ENCODE measurements around the gene ELP5. TPM values are rescaled to one million over a fixed set of nuclear protein-coding genes. Genes with fewer than 3 reads are reported as not detected.

The ELP5 gene
- polyA plus RNA-seq, 1 experiment = 25.9 TPM

GRCh38 chr17:7215652-7216180, 36.3 kb upstream of the ELP5 start:
- H3K27ac ChIP-seq (ENCODE audit: low read depth, low read length) = peak overlapping the region; percentile 68
- H3K27me3 ChIP-seq (ENCODE audit: control insufficient read depth, insufficient read depth, low read length) = no peaks in the 10 kb centered on the region
- TF ChIP-seq CTCF (IDR thresholded peaks at IDR 0.05; ENCODE audit: low read depth, low read length) = no peak
- ChIA-PET POLR2A (no interaction called here), CTCF (interaction anchor here (0.6 to 1.7 kb wide), 3 partner anchors 27 to 502 kb away, joined by 3 to 20 read pairs (median 4); partner anchors contain the start of genes DNAH2, GABARAP and SLC16A11)
- no peaks in the 10 kb centered on the region; the same call in 1 of the 2 replicates for H3K9me3 ChIP-seq (ENCODE audit: control insufficient read depth, insufficient read depth, low read length)
- H3K4me3 ChIP-seq (ENCODE audit: low read depth, low read length) = peak overlapping the region; percentile 72
- no peak for DNase-seq (ENCODE audit: low read depth, low spot score)

- CTCF ChIA-PET = interaction anchor here (1.7 kb wide), 1 partner anchor 171 kb away, joined by 5 read pairs; no protein-coding TSS in a partner anchor
Observed at GRCh38 chr17:7216242-7217112, 35.5 kb upstream of the ELP5 start.

GRCh38 chr17:7217113-7217987, 34.7 kb upstream of the ELP5 start:
- Histone ChIP-seq H3K27me3 (ENCODE audit: control insufficient read depth, insufficient read depth, low read length) (no peaks in the 10 kb centered on the region), H3K9me3 (ENCODE audit: control insufficient read depth, insufficient read depth, low read length) (no peaks in the 10 kb centered on the region; the same call in 1 of the 2 replicates), H3K4me3 (ENCODE audit: low read depth, low read length) (peak overlapping the region; percentile 72), H3K27ac (ENCODE audit: low read depth, low read length) (peak overlapping the region; percentile 52)
- POLR2A ChIA-PET = no interaction called here
- CTCF ChIA-PET = interaction anchor here (0.7 to 1.7 kb wide), 2 partner anchors 25 to 171 kb away, joined by 3 to 5 read pairs; no protein-coding TSS in a partner anchor
- no peak for DNase-seq (ENCODE audit: low read depth, low spot score)
- TF ChIP-seq CTCF (IDR thresholded peaks at IDR 0.05; ENCODE audit: low read depth, low read length) = no peak

More at GRCh38 chr17:7216242-7217112, 35.5 kb upstream of the ELP5 start:
- Histone ChIP-seq H3K27ac (ENCODE audit: low read depth, low read length) (peak overlapping the region; percentile 39), H3K4me3 (ENCODE audit: low read depth, low read length) (peak overlapping the region; percentile 72), H3K27me3 (ENCODE audit: control insufficient read depth, insufficient read depth, low read length) (no peaks in the 10 kb centered on the region), H3K9me3 (ENCODE audit: control insufficient read depth, insufficient read depth, low read length) (no peaks in the 10 kb centered on the region; the same call in 1 of the 2 replicates)
- no peak for DNase-seq (ENCODE audit: low read depth, low spot score)
- POLR2A ChIA-PET = no interaction called here
- TF ChIP-seq CTCF (IDR thresholded peaks at IDR 0.05; ENCODE audit: low read depth, low read length) = no peak

- CTCF ChIA-PET = interaction anchor here (1.7 kb wide), 1 partner anchor 172 kb away, joined by 5 read pairs; no protein-coding TSS in a partner anchor
- TF ChIP-seq CTCF (IDR thresholded peaks at IDR 0.05; ENCODE audit: low read depth, low read length) = no peak
- peak overlapping the region; percentile 52 for H3K27ac ChIP-seq (ENCODE audit: low read depth, low read length)
- H3K4me3 ChIP-seq (ENCODE audit: low read depth, low read length) = peak overlapping the region; percentile 72
- H3K9me3 ChIP-seq (ENCODE audit: control insufficient read depth, insufficient read depth, low read length) = no peaks in the 10 kb centered on the region; the same call in 1 of the 2 replicates
- POLR2A ChIA-PET = no interaction called here
- DNase-seq (ENCODE audit: low read depth, low spot score) = no peak
- no peaks in the 10 kb centered on the region for H3K27me3 ChIP-seq (ENCODE audit: control insufficient read depth, insufficient read depth, low read length)
Observed at GRCh38 chr17:7218166-7218565, 33.8 kb upstream of the ELP5 start.

Data from AG04450 (cell line).